ENCODE results near the gene GATA3.

The GATA3 gene

GRCh38 chr10:8114741-8115617 lies 60.5 kb downstream of the GATA3 start:
- intact Hi-C loops (cut with DNase I) = no loop called here
- no peak for DNase-seq

- intact Hi-C loops (cut with DNase I) = no loop called here
- peak in 2 of 42 donors; percentile 4 to 13 for DNase-seq
These were observed 61.1 kb downstream of the GATA3 start for GRCh38 chr10:8115618-8115980.

DNA sequence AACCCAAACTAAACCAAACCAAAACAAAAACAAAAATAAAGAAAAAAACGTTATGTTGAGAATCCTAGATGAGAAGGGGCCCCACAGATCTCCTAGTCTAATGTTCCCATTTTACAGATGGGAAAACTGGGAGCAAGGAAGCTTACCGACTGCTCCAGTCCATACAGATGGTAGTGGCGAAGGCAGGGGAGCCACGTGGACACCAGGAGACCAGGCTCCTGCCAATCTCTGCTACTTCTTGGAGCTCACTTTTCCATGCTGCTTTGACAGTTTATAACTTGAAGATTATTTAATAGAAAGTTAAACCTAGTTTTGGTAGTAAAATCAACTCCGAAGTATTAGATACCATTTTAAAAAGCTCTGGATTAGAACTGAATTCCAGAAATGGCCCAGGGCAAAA lies 62.0 kb downstream of the GATA3 start:
- intact Hi-C loops (cut with DNase I) = no loop called here

DNA sequence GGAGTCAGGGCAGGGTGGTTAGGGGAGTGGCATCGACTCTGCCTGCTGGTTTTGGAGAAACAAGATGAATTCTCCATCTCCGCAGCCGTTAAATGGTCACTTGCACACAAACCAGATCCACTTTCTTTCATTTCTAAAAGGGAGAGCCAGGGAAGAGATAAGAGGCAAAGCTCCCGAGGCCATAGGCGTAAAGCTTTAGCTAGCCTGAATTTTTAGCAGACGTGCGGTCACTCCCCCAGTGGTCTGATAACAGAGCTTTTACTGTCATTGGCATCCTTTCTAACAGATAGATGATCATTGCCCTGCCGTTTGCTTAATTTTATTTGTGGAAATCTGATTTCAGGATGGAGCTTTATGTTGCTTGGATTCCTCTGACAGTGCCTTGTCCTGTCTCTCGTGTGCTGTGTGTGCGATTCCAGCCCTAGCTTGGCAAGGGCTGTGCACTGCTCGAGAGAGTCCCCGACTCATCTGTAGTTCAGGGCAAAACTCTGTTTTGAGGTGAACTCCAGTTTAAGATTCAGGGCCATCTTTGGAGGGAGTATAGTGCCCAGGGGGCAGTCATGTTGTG lies 62.5 kb downstream of the GATA3 start:
- no peak for DNase-seq

More for the DNA sequence above, 62.0 kb downstream of the GATA3 start:
- no peak for DNase-seq

GRCh38 chr10:8121201-8121890 lies 66.9 kb downstream of the GATA3 start:
- intact Hi-C loops (cut with DNase I) = no loop called here
- no peak for DNase-seq

More for the DNA sequence above, 62.5 kb downstream of the GATA3 start:
- intact Hi-C loops (cut with DNase I) = no loop called here

GRCh38 chr10:8122611-8123369 lies 68.3 kb downstream of the GATA3 start:
- DNase-seq = no peak
- intact Hi-C loops (cut with DNase I) = no loop called here

GRCh38 chr10:8124436-8124835 lies 69.9 kb downstream of the GATA3 start:
- DNase-seq = no peak
- intact Hi-C loops (cut with DNase I) = no loop called here

Data from head of caudate nucleus (tissue), 42 donors.